KMS-11 (cell line): ENCODE data around the gene BCAS2.

ENCODE experiments used
- H2AFZ ChIP-seq: fragments of 200-600 bp; sonication (generic); 2 replicates; pipeline ENCODE4 v1.6.1; 2016; ENCODE audit warnings: antibody characterized with exemption, mixed run types, low read depth
- H3K27ac ChIP-seq: fragments of 200-600 bp; sonication (generic); 2 replicates; pipeline ENCODE4 v1.6.1; 2016; ENCODE audit warnings: mild to moderate bottlenecking, mixed run types
- H3K27me3 ChIP-seq: fragments of 200-600 bp; sonication (generic); 2 replicates; pipeline ENCODE4 v1.6.1; 2017; ENCODE audit warnings: mild to moderate bottlenecking, low read depth, mixed run types, moderate library complexity; ENCODE audit not compliant: insufficient read depth
- H3K36me3 ChIP-seq: fragments of 200-600 bp; sonication (generic); 2 replicates; pipeline ENCODE4 v1.6.1; 2017; ENCODE audit warnings: mild to moderate bottlenecking, mixed run types; ENCODE audit not compliant: insufficient read depth
- H3K4me1 ChIP-seq: fragments of 200-600 bp; sonication (generic); 2 replicates; pipeline ENCODE4 v1.6.1; 2016; ENCODE audit warnings: mild to moderate bottlenecking, low read depth, mixed run types; ENCODE audit not compliant: poor library complexity, severe bottlenecking
- H3K4me2 ChIP-seq: fragments of 200-600 bp; sonication (generic); 2 replicates; pipeline ENCODE4 v1.7.0; 2016; ENCODE audit warnings: mild to moderate bottlenecking, mixed run types
- H3K4me3 ChIP-seq: fragments of 200-600 bp; sonication (generic); IDR thresholded peaks from 2 replicates; pipeline ENCODE4 v1.6.1; 2017; ENCODE audit warnings: low read depth, low read length, mixed read lengths; ENCODE audit not compliant: insufficient read depth
- H3K79me2 ChIP-seq: fragments of 200-600 bp; sonication (generic); 2 replicates; pipeline ENCODE4 v1.6.1; 2016; ENCODE audit warnings: low read depth, mixed run types; ENCODE audit not compliant: insufficient read depth
- H3K9ac ChIP-seq: fragments of 200-600 bp; sonication (generic); 2 replicates; pipeline ENCODE4 v1.6.1; 2016; ENCODE audit warnings: mild to moderate bottlenecking, mixed run types
- H4K20me1 ChIP-seq: fragments of 200-600 bp; sonication (generic); 2 replicates; pipeline ENCODE4 v1.6.1; 2016; ENCODE audit warnings: mild to moderate bottlenecking, mixed run types; ENCODE audit not compliant: insufficient read depth
- TF ChIP-seq, protein P1 (sequence below): fragments of 200-600 bp; sonication (generic); conservative IDR thresholded peaks from 2 replicates; pipeline ENCODE4 v1.6.1; 2017; ENCODE audit warnings: low read depth, mild to moderate bottlenecking, antibody characterized with exemption, low read length, moderate library complexity, mixed read lengths

BCAS2 gene

DNA sequence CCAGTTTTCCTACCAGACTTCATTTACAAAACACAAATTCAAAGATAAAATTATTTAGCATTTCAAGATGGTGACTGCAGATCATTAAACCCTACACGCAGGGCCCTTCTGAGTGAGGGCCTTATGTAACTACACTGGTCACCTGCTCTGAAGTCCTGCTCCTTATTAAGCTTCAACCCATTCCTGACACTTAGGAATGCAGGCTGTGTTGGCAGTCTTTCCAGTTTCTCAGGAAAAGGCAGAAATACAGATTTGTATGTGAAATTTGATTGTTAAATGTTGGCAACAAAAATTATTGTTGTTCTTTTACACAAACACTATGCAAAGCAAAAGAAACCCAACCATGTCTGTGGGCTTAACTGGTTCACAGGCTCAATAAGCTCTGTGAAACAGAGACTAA is 25.8 kb upstream of the BCAS2 start:
- Histone ChIP-seq H4K20me1 (no peaks in the 10 kb centered on the region), H3K4me1 (no peaks in the 10 kb centered on the region), H3K79me2 (no peaks in the 10 kb centered on the region), H3K27ac (no peak overlapping the region), H3K9ac (no peak overlapping the region), H3K36me3 (no peaks in the 10 kb centered on the region), H3K4me3 (no peak overlapping the region), H2AFZ (no peak overlapping the region), H3K4me2 (no peak overlapping the region), H3K27me3 (no peaks in the 10 kb centered on the region)
- TF ChIP-seq, protein P1, sequence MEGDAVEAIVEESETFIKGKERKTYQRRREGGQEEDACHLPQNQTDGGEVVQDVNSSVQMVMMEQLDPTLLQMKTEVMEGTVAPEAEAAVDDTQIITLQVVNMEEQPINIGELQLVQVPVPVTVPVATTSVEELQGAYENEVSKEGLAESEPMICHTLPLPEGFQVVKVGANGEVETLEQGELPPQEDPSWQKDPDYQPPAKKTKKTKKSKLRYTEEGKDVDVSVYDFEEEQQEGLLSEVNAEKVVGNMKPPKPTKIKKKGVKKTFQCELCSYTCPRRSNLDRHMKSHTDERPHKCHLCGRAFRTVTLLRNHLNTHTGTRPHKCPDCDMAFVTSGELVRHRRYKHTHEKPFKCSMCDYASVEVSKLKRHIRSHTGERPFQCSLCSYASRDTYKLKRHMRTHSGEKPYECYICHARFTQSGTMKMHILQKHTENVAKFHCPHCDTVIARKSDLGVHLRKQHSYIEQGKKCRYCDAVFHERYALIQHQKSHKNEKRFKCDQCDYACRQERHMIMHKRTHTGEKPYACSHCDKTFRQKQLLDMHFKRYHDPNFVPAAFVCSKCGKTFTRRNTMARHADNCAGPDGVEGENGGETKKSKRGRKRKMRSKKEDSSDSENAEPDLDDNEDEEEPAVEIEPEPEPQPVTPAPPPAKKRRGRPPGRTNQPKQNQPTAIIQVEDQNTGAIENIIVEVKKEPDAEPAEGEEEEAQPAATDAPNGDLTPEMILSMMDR: no peak

DNA sequence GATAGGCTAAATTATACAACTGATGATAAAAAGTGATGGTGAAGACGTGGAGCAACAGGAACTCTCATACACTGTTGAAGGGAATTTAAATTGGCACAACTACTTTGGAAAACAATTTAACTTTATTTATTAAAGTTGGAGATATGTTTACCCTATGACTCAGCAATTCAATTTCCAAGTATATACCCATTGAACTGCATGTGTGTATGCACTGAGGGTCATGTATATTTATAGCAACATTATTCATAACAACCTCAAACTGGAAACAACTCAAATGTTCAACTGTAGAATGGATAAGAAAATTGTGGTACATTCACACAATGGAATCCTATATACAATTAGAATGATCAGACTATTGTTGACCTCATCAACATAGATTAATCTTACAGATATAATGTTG is 16.5 kb upstream of the BCAS2 start:
- Histone ChIP-seq H3K27ac (no peak overlapping the region), H3K9ac (no peak overlapping the region), H3K4me2 (no peak overlapping the region), H3K79me2 (no peaks in the 10 kb centered on the region), H3K36me3 (no peaks in the 10 kb centered on the region), H3K27me3 (no peaks in the 10 kb centered on the region), H4K20me1 (no peaks in the 10 kb centered on the region), H3K4me3 (no peak overlapping the region), H2AFZ (no peak overlapping the region), H3K4me1 (no peaks in the 10 kb centered on the region)
- TF ChIP-seq, protein P1: no peak

DNA sequence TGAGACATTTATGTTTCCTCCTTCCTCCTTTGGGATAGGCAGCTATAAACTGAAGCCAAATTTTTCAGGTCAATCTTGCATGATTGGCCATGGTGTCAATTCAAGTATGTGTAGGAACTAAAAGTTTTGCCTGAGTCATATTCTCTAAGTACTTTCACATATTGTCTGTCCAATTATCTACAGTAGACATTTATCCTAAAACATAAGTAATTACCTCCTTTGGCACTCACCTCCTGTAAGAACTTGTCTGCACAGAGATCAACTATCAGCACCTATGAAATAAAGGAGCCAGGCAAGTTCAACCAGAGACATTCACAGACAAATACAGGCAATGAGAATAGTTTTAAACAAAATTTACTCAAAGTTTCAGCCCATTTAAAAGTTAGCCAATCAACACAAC is 14.2 kb upstream of the BCAS2 start:
- Histone ChIP-seq H3K4me3 (no peak overlapping the region), H2AFZ (no peak overlapping the region), H3K79me2 (no peaks in the 10 kb centered on the region), H3K27me3 (no peaks in the 10 kb centered on the region), H3K4me2 (no peak overlapping the region), H3K4me1 (no peaks in the 10 kb centered on the region), H4K20me1 (no peaks in the 10 kb centered on the region), H3K27ac (no peak overlapping the region), H3K9ac (no peak overlapping the region), H3K36me3 (no peaks in the 10 kb centered on the region)
- TF ChIP-seq, protein P1: no peak

DNA sequence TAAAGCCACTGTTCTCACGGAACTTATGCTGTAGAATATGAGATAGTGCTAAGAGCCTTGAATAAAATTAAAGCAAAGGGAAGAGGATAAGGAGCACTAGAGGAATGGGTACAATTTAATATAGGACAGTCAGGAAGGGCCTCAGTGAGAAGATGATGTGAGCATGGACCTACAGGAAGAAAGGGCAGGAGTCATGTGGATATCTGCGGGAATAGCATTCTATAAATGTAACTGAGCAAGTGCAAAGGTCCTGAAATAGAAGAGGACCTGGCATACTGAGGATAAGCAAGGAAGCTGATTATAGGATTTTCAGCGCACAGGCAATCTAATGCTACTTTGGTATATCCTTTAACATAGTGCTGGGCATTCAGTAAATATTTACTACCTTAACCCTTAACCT is 12.6 kb upstream of the BCAS2 start:
- H3K4me3 ChIP-seq: no peak overlapping the region
- H3K79me2 ChIP-seq: no peaks in the 10 kb centered on the region
- no peaks in the 10 kb centered on the region for H4K20me1 ChIP-seq
- no peaks in the 10 kb centered on the region for H3K27me3 ChIP-seq
- H2AFZ ChIP-seq: no peak overlapping the region
- no peaks in the 10 kb centered on the region for H3K36me3 ChIP-seq
- TF ChIP-seq, protein P1: no peak
- H3K9ac ChIP-seq: no peak overlapping the region
- no peaks in the 10 kb centered on the region for H3K4me1 ChIP-seq
- H3K4me2 ChIP-seq: no peak overlapping the region
- H3K27ac ChIP-seq: no peak overlapping the region

DNA sequence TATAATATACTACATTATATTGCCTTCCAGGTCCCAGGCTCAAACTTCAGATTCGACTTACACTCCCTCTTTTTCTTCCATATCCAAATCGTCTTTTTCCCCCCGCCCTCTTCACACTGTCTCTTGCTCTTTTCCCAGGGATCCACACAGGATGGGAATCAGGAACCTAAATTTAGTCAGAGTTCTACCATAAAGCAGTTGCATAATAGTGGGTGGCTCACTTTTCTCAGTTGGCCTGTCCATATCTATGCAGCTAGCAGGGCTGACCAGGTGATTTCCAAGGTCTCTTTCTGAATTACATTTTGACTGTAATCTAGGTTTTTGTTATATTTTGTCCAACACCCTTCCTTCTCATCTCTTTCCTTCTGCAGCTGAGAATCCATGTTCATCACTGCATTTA is 7.7 kb upstream of the BCAS2 start:
- Histone ChIP-seq H3K27ac (no peak overlapping the region), H4K20me1 (no peaks in the 10 kb centered on the region), H3K4me3 (no peak overlapping the region), H3K4me1 (peaks cover 9% of the 10 kb centered on the region), H3K9ac (no peak overlapping the region), H2AFZ (no peak overlapping the region), H3K36me3 (no peaks in the 10 kb centered on the region), H3K27me3 (no peaks in the 10 kb centered on the region), H3K79me2 (no peaks in the 10 kb centered on the region), H3K4me2 (no peak overlapping the region)
- TF ChIP-seq, protein P1: no peak
